NCI-H2081 (cell line): Measurements from ENCODE around the gene KNCN.
A peak's percentile ranks its signal among the peaks of the same experiment; 100 is the strongest.

Experiments used
- DNase-seq, 2 experiments: peaks; one replicate each; lab custom pipeline; 2025; lab: John Stamatoyannopoulos, UW

Gene KNCN

GRCh38 chr1:46551597-46552095 lies at the start of gene KNCN:
TSS of gene KNCN (minus strand) at chr1:46551647. CDS start at chr1:46551215, 432 bp downstream.
- DNase-seq = no peak

DNA sequence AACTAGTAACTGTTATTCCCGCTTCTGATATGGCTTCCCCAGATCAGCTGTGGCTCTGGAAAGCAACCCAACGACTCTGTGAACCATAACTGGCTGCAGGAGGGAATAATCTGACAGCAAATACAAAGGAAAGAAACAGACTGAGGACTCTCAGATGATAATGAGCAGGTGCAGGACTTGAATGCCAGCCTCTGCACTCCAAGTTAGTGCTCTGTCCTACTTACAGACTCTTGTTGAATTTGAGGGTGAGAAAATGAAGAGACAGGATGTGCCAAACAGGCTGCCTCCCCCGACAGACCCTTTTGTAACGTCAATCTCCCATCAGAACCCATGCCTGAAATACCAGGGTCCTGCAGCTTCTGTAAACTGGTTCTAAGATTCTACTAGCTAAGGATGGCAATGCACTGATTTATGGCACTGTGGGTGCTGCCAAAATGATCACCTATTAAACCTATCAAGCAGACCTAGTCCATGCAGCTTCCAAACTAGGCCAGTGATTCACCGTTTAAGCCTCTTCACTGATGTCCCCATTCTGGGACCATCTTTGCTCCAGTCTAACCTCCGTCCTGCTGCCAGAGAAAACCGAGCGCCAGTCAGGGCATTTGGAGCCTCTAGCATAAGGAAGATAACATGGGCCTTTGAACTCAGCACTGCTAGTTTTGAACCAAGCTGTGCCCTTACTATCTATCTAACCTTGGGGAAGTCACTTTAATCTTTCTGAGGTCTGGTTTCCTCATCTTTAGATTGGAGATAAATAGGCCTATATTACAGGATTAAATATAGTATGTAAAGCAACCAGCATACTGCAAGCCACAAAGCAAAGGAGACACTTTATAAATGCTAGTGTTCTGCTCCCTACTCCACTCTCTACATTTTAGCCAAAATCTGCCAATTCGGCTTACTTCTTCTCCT lies 47.9 kb upstream of the KNCN start:
- no peak for DNase-seq

- DNase-seq = no peak
Measured at GRCh38 chr1:46596846-46597245, 45.4 kb upstream of the KNCN start.

DNA sequence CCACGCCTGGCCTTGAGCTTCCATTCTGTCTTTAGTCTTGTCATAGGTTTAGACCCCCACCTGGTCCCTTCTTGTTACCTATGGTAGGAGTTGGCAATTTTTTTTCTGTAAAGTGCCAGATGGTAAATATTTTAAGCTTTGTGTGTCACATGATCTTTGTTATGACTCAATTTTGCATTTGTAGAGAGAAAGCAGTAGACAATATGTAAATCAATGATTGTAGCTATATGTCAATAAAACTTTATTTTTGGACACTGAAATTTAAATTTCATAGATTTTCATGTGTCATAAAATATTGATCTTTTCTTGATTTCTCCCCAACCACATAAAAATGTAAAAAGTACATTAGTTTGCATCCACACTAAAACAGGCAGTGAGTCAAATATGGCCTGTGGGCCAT lies 44.6 kb upstream of the KNCN start:
- DNase-seq = no peak

GRCh38 chr1:46595127-46595526 lies 43.7 kb upstream of the KNCN start:
- no peak for DNase-seq

DNA sequence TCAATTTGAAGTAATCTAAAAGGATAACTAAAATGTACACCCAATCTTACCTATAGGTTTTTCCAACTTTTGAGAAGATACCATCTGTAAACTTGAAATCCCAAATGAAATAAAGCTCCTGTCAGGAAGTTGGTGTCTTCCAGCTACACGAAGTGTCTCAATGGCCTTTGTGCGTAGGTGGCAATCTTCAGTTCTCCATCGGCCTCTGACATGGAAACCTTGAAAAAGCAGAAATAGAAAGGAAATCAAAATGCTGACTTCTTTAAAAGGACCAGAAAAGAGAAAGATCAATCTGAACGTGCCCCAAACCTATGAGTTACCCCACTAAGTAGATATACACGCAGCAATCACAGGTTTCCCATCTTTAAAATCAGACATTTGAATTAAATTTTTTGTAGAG lies 42.6 kb upstream of the KNCN start:
- no peak for DNase-seq

- no peak for DNase-seq
Measured at GRCh38 chr1:46592823-46593222, 41.4 kb upstream of the KNCN start.

- DNase-seq = no peak
Measured at GRCh38 chr1:46589529-46589928, 38.1 kb upstream of the KNCN start.

DNA sequence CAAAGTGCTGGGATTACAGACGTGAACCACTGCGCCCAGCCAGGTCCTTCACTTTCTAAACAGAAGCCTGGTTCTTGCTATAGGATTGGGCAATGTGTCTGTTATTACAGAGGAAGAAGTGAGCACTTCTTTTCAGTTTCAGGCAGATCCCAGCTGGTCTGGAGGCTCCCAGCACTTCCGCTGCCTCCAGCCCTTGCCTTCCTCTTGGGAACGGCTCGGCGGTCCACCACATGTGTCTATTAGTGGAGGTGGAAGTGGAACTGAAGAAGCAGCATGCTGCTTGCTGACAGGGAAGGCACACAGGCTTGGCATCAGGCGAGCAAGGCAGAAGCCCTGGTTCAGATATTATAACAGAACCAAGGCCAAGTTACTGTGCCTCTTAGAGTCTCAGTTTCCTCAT lies 35.6 kb upstream of the KNCN start:
- DNase-seq = no peak

GRCh38 chr1:46585312-46585938 lies 34.0 kb upstream of the KNCN start:
- DNase-seq = no peak

DNA sequence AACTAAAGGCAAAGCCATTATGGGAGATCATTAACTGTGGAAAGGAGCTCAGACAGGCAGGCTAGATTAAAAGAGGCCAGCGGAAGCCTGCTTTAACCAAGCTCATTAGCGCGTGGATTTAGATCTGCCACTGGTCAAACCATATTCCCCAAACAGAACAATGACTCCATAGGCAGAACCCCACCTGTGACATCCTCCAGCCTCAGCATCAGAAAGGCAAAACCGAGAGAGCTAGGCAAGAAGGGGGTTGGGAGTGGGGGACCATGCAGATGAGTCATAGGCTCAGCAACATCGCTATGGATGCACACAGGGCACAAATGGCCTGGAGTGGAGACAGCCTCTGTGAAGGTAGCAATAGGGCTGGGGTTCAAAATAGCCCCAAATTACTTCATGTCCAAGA lies 32.0 kb upstream of the KNCN start:
- no peak for DNase-seq

- DNase-seq = no peak
Measured at GRCh38 chr1:46582972-46583371, 31.5 kb upstream of the KNCN start.

DNA sequence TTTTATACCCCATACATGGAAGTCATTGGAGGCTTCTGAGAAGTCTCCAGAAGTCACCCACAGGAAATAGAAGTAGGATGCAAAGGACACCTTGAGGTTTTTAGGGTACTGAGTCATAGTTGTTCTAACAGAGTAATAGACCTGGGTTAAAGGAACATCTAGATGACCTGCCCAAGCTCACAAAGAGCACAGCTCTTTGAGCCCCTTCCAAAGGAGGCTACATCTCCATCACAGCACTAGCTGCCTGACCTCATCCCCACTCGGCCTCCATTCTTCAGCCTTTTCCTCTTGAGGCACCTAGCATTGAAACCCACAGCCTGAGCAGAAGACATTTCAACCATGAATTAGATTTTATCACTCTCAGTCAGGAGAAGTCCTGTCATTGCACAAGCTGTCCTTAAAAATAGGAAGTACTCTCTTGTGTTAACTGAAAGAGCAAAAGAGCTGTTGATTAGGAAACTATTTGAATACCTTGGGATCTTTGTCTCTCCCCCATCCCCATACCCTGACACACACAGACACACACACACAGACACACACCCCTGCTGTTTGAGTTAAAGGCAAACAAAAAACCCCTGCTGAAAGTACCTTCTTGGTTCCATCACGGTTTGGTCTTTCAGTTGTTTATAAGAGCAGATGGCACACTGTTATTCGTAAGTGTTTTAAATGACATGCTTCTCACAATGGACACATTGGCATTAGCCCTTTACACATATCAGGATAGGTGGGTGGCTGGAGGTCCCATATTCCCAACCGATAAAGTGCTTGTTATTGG lies 30.4 kb upstream of the KNCN start:
- DNase-seq = no peak

DNA sequence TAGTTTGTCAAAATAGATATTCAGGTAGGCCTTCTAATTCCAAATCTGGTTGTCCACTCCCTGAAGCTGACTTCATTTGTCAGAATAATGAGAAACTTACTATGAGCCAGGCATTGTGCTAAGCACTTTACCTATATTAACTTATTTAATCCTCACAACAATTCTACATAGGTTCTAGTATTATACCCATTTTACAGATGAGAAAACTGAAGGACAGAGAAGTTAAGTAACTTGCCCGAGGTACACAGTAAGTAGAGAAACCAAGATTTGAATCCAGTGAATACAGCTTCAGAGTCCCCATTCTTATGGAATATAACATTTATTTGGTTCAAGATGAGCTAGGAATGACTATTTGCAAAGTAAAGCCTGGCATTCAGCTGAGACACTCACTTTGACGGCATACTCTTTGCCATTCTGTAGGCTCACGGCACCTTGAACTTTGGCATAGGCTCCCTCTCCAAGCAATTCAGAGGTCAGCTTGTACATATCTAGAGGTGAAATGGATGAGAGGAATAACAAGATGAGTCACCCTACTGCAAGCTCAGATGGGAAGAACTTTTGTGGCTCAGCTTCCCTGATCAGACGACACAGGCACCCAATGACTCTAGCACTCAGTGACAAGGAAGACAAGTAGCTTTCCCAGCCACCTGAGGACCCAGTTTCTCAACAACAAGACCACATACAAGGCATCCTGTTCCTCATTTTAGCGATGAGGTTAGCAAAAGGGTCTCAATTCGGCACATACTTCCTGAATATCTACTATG lies 28.9 kb upstream of the KNCN start:
- DNase-seq = no peak

DNA sequence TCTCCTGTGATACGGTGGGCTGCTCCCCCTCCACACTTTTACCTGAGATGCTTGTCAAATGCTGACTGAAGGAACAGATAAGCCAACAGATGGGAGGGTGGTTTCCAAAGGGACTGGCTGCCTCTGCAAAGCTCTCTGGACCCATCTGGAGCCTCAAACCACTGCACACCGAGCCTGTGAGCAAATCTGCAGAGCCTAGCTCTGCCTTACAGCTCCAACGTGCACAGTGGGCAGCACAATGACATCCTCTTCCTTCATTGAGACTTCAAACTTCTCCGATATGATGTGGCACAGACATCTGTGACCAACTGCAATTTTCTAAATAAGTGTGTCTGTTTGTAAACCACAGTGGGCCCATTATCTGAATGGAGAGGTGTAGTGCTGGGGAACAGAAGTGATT lies 26.2 kb upstream of the KNCN start:
- DNase-seq = no peak

GRCh38 chr1:46576596-46576995 lies 25.1 kb upstream of the KNCN start:
- no peak for DNase-seq

- no peak for DNase-seq
Measured at GRCh38 chr1:46575778-46576177, 24.3 kb upstream of the KNCN start.

- peak; percentile 71 to 93 for DNase-seq
Measured at GRCh38 chr1:46575300-46575699, 23.9 kb upstream of the KNCN start.

DNA sequence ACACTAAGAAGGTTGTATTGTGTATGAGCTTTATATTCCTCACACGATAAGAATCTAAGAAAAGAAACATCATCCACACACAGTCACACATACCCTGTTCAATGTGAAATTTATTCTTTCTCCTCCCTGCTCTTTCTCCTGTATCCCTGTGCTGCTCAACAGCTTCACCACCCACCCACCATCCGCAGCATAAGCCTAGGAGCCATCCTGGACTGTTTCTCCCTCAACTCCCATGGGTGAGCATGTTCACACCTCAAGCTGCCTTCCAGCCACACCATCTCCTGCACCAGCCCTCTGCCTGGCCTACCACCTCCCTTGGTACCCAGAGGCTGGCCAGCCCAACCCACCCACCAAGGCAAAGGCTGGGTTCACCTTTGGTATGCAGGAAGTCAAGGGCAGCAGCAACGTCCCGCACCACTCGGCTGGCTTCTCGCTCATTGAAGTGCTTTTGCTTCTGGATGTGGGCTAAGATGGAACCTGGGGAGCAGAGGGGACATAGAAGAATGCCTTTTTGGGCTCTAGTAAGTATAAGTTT lies 20.3 kb upstream of the KNCN start:
- no peak for DNase-seq

DNA sequence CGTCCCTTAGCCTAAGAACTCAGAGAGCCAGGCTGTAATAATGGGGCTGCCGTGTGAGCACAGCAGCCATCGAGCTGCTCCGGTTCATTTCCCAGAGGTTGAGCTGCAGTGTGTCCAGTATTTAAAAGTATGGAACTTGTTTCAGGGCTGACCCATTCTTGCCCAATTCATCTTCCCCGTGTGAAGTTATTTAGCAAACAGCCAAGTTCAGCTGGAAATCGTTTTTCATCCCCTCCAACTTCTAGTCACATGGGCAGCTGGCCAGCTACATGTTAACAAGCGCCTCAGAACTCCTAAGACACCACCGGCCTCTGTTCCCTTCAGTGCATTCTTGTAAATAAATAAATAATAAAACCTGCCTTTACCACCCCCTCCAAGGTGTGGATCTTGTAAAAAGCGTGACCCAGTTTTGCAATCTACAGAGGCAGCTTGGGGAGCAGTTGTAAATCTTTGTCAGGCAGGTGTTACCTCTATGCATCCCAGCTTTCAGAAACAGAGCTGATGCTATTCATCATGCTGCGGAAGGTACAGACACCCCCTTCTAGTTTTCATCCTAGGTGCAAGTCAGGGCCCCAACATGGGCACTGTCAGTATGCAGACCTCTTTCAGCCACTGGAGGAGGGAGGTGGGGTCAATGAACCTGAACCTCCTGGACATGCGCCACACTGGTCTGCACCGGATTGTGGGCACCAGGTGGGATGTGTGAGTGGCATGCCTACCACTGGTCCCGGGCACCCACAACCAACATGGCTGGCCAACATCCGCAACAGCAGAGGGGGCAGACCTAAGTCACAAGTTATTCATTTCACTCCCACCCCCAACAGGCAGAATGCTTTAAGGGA lies 18.7 kb upstream of the KNCN start:
- no peak for DNase-seq

- DNase-seq = no peak
Measured at GRCh38 chr1:46569116-46569515, 17.7 kb upstream of the KNCN start.
